Psoas muscle (tissue), 8 donors: Measurements from ENCODE around the gene SRRM2. TPM values are rescaled to one million over a fixed set of nuclear protein-coding genes. Genes with fewer than 3 reads are reported as not detected.

Experiments used
- ATAC-seq, 4 donors: fragments of 200-7000 bp; cut with Tn5 transposase; one replicate each; pipeline ENCODE4 v1.9.1; 2020; ENCODE audit warnings: moderate library complexity in 3 of 4, mild to moderate bottlenecking in 2 of 4
- DNase-seq, 2 donors: peaks; one replicate each; pipeline ENCODE4 v3.0.0-alpha.2; 2020
- H3K27ac ChIP-seq: fragments of 200-600 bp; one replicate; pipeline ENCODE4 v1.8.0; 2022
- H3K27me3 ChIP-seq, 3 donors: fragments of 200-600 bp in 1 of 3; one replicate each; pipeline versions ENCODE4 v1.6.1 to v1.8.0; 2013 to 2022; ENCODE audit warnings: low read length in 2 of 3, mild to moderate bottlenecking in 2 of 3, moderate library complexity in 1 of 3; ENCODE audit not compliant: insufficient read depth in 3 of 3
- H3K36me3 ChIP-seq, 2 donors: fragments of 200-600 bp in 1 of 2; one replicate each; pipeline versions ENCODE4 v1.6.1 to v1.8.0; 2013 to 2022; ENCODE audit warnings: low read depth in 1 of 2, mild to moderate bottlenecking in 1 of 2, moderate library complexity in 1 of 2; ENCODE audit not compliant: insufficient read depth in 1 of 2
- H3K4me1 ChIP-seq: fragments of 200-600 bp; one replicate; pipeline ENCODE4 v1.8.0; 2022
- H3K4me3 ChIP-seq: fragments of 200-600 bp; one replicate; pipeline ENCODE4 v1.8.0; 2022; ENCODE audit warnings: mild to moderate bottlenecking
- H3K9me3 ChIP-seq: fragments of 200-600 bp; one replicate; pipeline ENCODE4 v1.8.0; 2022
- WGBS, 3 donors: extraction: QIAGEN DNeasy Blood & Tissue Kit; methylation state at CpG; one replicate each; pipeline versions ENCODE4 v1.1.6 to v1.1.7; 2013; 5-methylcytosine and 5-hydroxymethylcytosine counted together
- intact Hi-C, 2 donors: fragments of 100-400 bp; cut with DNase I; formaldehyde crosslinking; loops; one replicate each; pipeline versions ENCODE4 v1.11.0 to v1.14.2; 2022
- polyA plus RNA-seq, 3 donors: library from polyadenylated mRNA; stranded (reverse); fragments of 200-250 nt; gene quantifications; one replicate each; pipeline ENCODE4 v1.2.3, GENCODE V29; 2013
- total RNA-seq, 4 donors: library from RNA; stranded (reverse); fragmentation: NEBNext Ultra II Directional in 2 of 4; extraction: Animal tissue kit (Norgen Biotek cat#: 25700) in 2 of 4; gene quantifications; one replicate each; pipeline versions ENCODE4 v1.2.1 to v1.2.4, GENCODE V29; 2021 to 2023
- TF ChIP-seq, protein P1 (sequence below): fragments of 200-600 bp; IDR thresholded peaks from one replicate; pipeline ENCODE4 v1.8.0; 2022; ENCODE audit warnings: antibody characterized with exemption
- donor health status: healthy with polysubstance abuse.
- donor health status: DM: no; HTN: no; CAD: no; lungs with moderate emphysema.
- donor health status: Bipolar disorder and iron deficiency.
- donor health status: healthy.
- donor health status: DM: yes; HTN: yes; CAD: no.
- donor health status: DM: no; HTN: no; CAD: no.
- donor health status: DM: no; HTN: no; CAD: no.
- donor health status: DM: yes; HTN: yes; CAD: no.

SRRM2 gene
- total and polyA plus RNA-seq, 7 donors: 183 to 413 (median 277) TPM

DNA sequence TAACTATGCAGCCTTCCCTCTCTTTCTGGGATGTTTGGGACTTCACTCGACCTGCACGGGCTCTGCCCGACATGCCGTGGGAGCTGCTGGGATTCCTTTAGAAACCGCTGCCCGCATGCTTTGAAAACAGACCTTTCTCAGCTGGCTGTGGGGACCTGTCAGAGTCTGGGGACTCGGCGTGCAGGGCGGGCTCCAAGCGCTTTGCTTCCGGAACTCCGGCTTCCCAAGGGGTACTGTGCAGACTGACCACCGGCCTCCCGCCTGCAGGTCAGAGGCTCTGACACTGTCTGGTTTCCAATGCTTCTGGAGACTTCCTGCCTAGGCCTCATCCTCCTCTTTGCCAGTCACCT is 44.2 kb upstream of the SRRM2 start:
- H3K27me3 ChIP-seq: no peaks in the 10 kb centered on the region
- peaks cover 14% of the 10 kb centered on the region for H3K4me1 ChIP-seq
- DNase-seq (no peak), ATAC-seq (no peak)
- TF ChIP-seq, protein P1, sequence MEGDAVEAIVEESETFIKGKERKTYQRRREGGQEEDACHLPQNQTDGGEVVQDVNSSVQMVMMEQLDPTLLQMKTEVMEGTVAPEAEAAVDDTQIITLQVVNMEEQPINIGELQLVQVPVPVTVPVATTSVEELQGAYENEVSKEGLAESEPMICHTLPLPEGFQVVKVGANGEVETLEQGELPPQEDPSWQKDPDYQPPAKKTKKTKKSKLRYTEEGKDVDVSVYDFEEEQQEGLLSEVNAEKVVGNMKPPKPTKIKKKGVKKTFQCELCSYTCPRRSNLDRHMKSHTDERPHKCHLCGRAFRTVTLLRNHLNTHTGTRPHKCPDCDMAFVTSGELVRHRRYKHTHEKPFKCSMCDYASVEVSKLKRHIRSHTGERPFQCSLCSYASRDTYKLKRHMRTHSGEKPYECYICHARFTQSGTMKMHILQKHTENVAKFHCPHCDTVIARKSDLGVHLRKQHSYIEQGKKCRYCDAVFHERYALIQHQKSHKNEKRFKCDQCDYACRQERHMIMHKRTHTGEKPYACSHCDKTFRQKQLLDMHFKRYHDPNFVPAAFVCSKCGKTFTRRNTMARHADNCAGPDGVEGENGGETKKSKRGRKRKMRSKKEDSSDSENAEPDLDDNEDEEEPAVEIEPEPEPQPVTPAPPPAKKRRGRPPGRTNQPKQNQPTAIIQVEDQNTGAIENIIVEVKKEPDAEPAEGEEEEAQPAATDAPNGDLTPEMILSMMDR: no peak
- H3K36me3 ChIP-seq: peaks cover 0 to 43% of the 10 kb centered on the region in 2 donors
- no peak overlapping the region for H3K4me3 ChIP-seq
- intact Hi-C loops: no loop called here
- no peaks in the 10 kb centered on the region for H3K9me3 ChIP-seq
- 90 to 94% (median 91%) methylated on average over 14 of the region's 14 CpGs for WGBS, 3 donors
- no peak overlapping the region for H3K27ac ChIP-seq

DNA sequence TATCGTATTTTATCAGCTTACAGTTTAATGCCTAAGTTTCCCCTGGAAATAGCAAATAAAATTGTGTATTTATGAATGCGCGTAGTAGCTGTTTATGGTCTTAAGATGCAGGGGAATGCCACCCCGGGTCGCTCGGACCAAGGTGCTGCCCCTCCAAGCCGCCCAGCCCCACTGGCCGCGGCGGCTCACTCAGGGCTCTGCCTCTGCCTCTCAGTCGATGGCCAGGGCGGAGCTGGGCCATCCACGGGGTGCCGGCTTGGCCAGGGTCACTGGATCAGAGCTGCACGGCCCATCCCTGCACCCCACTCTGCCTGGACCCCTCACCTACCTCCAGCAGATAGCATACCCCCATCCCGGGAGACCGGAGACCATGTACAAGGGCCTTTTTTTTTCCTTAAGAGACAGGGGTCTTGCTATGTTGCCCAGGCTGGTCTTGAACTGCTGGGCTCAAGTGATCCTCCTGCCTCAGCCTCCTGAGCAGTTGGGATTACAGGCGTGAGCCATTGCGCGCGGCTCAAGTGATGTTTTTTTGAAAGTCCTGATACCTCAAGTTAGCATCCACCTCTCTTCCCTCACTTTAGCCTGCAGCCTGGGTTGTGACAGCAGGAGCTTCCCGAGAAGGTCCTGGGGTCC is 43.4 kb upstream of the SRRM2 start:
- H3K36me3 ChIP-seq: peaks cover 0 to 43% of the 10 kb centered on the region in 2 donors
- WGBS, 3 donors: 91 to 95% (median 93%) methylated on average over 22 of the region's 22 CpGs

DNA sequence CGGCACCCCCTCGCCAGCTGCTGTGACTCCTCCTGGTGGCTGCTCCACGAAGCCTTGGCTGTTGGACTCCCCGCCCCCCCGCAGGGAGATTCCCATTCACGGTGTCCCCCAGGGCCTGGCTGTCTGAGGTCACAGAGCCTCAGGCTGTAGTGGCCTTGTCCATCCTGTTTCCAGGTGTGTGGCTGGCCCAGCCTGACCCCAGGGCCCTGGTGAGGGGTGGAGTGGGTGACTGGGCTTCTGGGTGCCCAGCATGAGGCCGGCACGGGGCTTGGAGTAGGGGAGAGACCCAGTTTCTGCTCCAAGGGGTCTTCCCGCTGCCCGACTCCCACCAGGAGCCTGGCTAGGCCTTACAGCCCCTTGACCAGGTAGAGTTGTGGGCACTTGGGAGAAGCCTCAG is 42.9 kb upstream of the SRRM2 start:
- Histone ChIP-seq H3K4me3 (no peak overlapping the region), H3K4me1 (peaks cover 3% of the 10 kb centered on the region), H3K27ac (no peak overlapping the region), H3K9me3 (no peaks in the 10 kb centered on the region), H3K36me3 (peaks cover 0 to 43% of the 10 kb centered on the region in 2 donors), H3K27me3 (no peaks in the 10 kb centered on the region)
- intact Hi-C loops: no loop called here
- WGBS, 3 donors: 89 to 92% (median 92%) methylated on average over 10 of the region's 10 CpGs
- DNase-seq (no peak), ATAC-seq (no peak)
- TF ChIP-seq, protein P1: no peak

More for the DNA sequence above, 43.4 kb upstream of the SRRM2 start:
- H3K4me3 ChIP-seq: no peak overlapping the region
- TF ChIP-seq, protein P1: no peak
- H3K4me1 ChIP-seq: peaks cover 8% of the 10 kb centered on the region
- intact Hi-C loops: no loop called here
- ATAC-seq (no peak), DNase-seq (no peak)
- no peaks in the 10 kb centered on the region for H3K27me3 ChIP-seq
- no peak overlapping the region for H3K27ac ChIP-seq
- no peaks in the 10 kb centered on the region for H3K9me3 ChIP-seq

- no peak overlapping the region for H3K27ac ChIP-seq
- H3K27me3 ChIP-seq: no peaks in the 10 kb centered on the region
- H3K4me3 ChIP-seq: no peak overlapping the region
- intact Hi-C loops: no loop called here
- 86 to 90% (median 87%) methylated on average over 14 to 20 of the region's 20 CpGs for WGBS, 3 donors
- H3K9me3 ChIP-seq: no peaks in the 10 kb centered on the region
- H3K4me1 ChIP-seq: no peaks in the 10 kb centered on the region
- no peak for DNase-seq
- H3K36me3 ChIP-seq: peaks cover 0 to 38% of the 10 kb centered on the region in 2 donors
- no peak for ATAC-seq
- TF ChIP-seq, protein P1: no peak
These were observed 42.3 kb upstream of the SRRM2 start for GRCh38 chr16:2710021-2710710.
